ENCODE measurements around the gene C17orf78.
"Not testable (repeated sequence)": the region's sequence is repeated elsewhere in the genome, so short reads cannot be mapped to it uniquely, and the experiment has no call there.

The C17orf78 gene

DNA sequence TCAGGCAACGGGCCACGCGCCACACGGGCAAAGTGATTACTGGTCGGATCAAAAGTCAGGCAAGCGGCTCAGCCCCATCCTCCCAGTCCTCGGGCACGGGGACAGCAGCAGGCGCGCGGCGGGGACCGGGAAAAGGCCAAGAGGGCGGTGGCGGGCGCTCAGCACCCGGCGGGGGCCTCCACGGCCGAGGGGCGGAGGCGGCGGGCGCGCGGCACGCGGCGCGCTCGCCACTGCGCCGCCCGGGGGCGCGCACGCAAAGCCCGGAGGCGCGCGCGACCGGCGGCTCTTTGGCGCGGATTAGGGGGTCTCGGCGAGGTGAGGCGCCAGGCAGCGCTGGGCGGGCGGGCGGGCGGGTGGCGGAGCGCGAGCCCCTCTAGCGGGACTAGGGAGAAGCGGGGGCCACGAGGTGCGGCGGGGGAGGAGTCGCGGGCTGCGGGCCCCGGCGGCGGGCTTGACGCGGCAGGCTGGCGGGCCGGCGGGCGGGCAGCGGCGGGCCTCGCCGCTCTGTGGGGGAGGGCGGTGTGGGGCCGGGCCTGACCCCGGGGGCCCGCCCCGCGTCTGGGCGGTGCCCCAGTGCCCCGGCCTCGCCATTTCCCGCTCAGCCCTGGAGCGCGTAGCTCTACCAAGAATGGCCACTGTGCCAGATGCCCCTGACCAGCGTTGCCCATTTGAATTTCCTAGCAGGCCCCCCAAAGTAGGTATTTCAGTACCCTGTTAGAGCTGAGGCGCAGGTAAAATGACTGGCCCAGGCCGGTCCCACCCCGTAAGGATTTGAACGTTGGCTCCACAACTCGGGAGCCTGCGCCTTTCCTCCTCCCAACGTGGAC is 31.1 kb downstream of the C17orf78 start, which contains the start of the genes ACACA and TADA2A:
TSS of gene ACACA (minus strand) at position 202 of the 827 bp plus-strand sequence. CDS start 537 bp downstream, outside the sequence.
TSS of gene TADA2A (plus strand) at position 252 of the 827 bp plus-strand sequence. CDS start 4,480 bp downstream, outside the sequence.
- Histone ChIP-seq H3K4me1 (ENCODE audit: control insufficient read depth, insufficient read depth, low read length, poor library complexity, severe bottlenecking) (peaks cover 9% of the 10 kb centered on the region), H3K27ac (ENCODE audit: low read depth, low read length, severe bottlenecking) (peak within 1 kb of the TSS; percentile 81), H3K36me3 (ENCODE audit: control insufficient read depth, insufficient read depth, low read length) (peaks cover 21% of the 10 kb centered on the region), H3K9me3 (ENCODE audit: control insufficient read depth, low read length) (no peaks in the 10 kb centered on the region), H3K4me3 (ENCODE audit: extremely low read depth, insufficient read depth, low read length, poor library complexity, severe bottlenecking) (peak within 1 kb of the TSS; percentile 80)
- 0 to 2% methylated on average over 39 to 77 of the region's 98 CpGs for WGBS, 2 experiments (ENCODE audit: insufficient coverage in 2 of 2)

DNA sequence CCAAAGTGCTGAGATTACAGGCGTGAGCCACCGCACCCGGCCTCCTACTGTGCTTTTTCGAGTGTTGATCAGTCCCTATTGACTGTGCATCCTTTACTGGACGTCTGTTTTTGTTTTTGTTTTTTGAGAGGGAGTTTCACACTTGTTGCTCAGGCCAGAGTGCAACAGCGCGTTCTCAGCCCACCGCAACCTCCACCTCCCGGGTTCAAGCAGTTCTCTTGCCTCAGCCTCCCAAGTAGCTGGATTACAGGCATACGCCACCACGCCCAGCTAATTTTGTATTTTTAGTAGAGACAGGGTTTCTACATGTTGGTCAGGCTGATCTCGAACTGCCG is 32.3 kb downstream of the C17orf78 start:
- not testable (repeated sequence) for H3K4me1 ChIP-seq (ENCODE audit: control insufficient read depth, insufficient read depth, low read length, poor library complexity, severe bottlenecking); H3K4me3 ChIP-seq (ENCODE audit: extremely low read depth, insufficient read depth, low read length, poor library complexity, severe bottlenecking); H3K9me3 ChIP-seq (ENCODE audit: control insufficient read depth, low read length); H3K27ac ChIP-seq (ENCODE audit: low read depth, low read length, severe bottlenecking)
- 96 to 99% methylated on average over 12 to 13 of the region's 13 CpGs for WGBS, 2 experiments (ENCODE audit: insufficient coverage in 2 of 2)
- peaks cover 33% of the 10 kb centered on the region for H3K36me3 ChIP-seq (ENCODE audit: control insufficient read depth, insufficient read depth, low read length)

DNA sequence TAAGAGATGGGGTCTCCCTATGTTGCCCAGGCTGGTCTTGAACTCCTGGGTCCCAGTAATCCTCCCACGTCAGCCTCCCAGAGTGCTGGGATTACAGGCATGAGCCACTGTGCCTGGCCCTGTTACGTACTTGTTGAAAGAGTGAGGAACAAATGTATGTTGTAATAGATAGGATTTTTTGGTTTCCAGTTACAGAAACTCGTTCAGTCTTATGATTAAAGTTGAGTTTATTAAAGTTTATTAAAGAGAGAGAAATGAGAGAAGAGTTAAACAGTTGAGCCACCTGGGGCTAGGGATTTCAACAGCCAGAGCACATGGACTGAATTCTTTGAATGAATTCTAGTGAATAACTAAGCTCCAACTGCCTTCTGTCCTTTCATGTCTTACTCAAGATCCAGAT is 34.6 kb downstream of the C17orf78 start:
- Histone ChIP-seq H3K36me3 (ENCODE audit: control insufficient read depth, insufficient read depth, low read length) (peaks cover 54% of the 10 kb centered on the region), H3K4me3 (ENCODE audit: extremely low read depth, insufficient read depth, low read length, poor library complexity, severe bottlenecking) (no peak overlapping the region), H3K4me1 (ENCODE audit: control insufficient read depth, insufficient read depth, low read length, poor library complexity, severe bottlenecking) (peaks cover 5% of the 10 kb centered on the region), H3K9me3 (ENCODE audit: control insufficient read depth, low read length) (no peaks in the 10 kb centered on the region), H3K27ac (ENCODE audit: low read depth, low read length, severe bottlenecking) (no peak overlapping the region)
- 100% methylated on average over 2 of the region's 3 CpGs for WGBS, 2 experiments (ENCODE audit: insufficient coverage in 2 of 2)

- Histone ChIP-seq H3K36me3 (ENCODE audit: control insufficient read depth, insufficient read depth, low read length) (peaks cover 80% of the 10 kb centered on the region), H3K9me3 (ENCODE audit: control insufficient read depth, low read length) (no peaks in the 10 kb centered on the region), H3K4me3 (ENCODE audit: extremely low read depth, insufficient read depth, low read length, poor library complexity, severe bottlenecking) (no peak overlapping the region), H3K4me1 (ENCODE audit: control insufficient read depth, insufficient read depth, low read length, poor library complexity, severe bottlenecking) (no peaks in the 10 kb centered on the region), H3K27ac (ENCODE audit: low read depth, low read length, severe bottlenecking) (no peak overlapping the region)
- WGBS, 2 experiments (ENCODE audit: insufficient coverage in 2 of 2) = 92% methylated on average over 4 of the region's 7 CpGs
Observed at GRCh38 chr17:37413875-37414519, 38.2 kb downstream of the C17orf78 start.

DNA sequence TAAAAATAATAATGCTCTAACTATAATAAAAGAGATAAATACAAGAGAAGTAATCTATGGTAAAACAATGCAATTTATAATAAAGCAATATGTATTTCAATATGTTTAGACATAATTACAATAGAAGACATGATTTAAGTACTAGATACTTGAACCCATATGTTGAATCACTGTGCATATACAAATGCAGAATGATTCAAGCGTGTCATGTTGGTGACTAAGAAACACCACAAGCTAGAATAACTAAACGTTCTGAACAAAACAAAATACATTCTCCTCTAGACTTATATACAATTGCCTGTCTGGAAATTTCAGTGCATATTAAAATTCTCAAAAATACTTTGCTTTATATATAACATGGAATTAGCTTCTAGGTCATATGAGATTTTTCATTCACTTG is 42.1 kb downstream of the C17orf78 start:
- H3K4me3 ChIP-seq (ENCODE audit: extremely low read depth, insufficient read depth, low read length, poor library complexity, severe bottlenecking) = no peak overlapping the region
- H3K9me3 ChIP-seq (ENCODE audit: control insufficient read depth, low read length) = no peaks in the 10 kb centered on the region
- no peak overlapping the region for H3K27ac ChIP-seq (ENCODE audit: low read depth, low read length, severe bottlenecking)
- H3K4me1 ChIP-seq (ENCODE audit: control insufficient read depth, insufficient read depth, low read length, poor library complexity, severe bottlenecking) = no peaks in the 10 kb centered on the region
- WGBS, 2 experiments (ENCODE audit: insufficient coverage in 2 of 2) = 92% methylated on average over 2 of the region's 2 CpGs; no CpG with 5 or more reads in 1 of the 2 experiments
- H3K36me3 ChIP-seq (ENCODE audit: control insufficient read depth, insufficient read depth, low read length) = peaks cover 65% of the 10 kb centered on the region

DNA sequence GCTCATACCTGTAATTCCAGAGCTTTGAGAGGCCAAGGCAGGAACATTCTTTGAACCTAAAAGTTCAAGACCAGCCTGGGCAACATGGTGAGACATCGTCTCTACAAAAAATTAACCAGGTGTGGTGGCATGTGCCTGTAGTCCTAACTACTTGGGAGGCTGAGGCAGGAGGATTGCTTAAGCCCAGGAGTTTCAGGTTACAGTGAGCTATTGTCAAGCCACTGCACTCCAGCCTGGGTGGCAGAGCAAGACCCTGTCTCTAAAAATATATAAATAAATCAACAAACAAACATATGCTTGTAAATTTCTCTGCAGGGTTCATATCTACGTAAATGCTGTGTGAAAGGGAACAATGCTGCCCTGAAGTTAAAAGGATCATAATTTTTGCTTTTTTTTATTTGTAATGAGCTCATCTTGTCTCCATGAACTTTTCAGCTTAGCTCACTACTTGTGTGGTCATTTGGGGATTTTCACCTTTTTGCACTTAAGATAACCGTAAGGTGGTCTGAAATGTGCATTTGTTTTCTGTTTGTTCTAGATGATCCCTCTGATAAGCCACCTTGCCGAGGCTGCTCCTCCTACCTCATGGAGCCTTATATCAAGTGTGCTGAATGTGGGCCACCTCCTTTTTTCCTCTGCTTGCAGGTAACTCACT is 47.3 kb downstream of the C17orf78 start:
- Histone ChIP-seq H3K4me1 (ENCODE audit: control insufficient read depth, insufficient read depth, low read length, poor library complexity, severe bottlenecking) (no peaks in the 10 kb centered on the region), H3K36me3 (ENCODE audit: control insufficient read depth, insufficient read depth, low read length) (peaks cover 59% of the 10 kb centered on the region), H3K9me3 (ENCODE audit: control insufficient read depth, low read length) (no peaks in the 10 kb centered on the region), H3K4me3 (ENCODE audit: extremely low read depth, insufficient read depth, low read length, poor library complexity, severe bottlenecking) (no peak overlapping the region), H3K27ac (ENCODE audit: low read depth, low read length, severe bottlenecking) (no peak overlapping the region)
- WGBS, 2 experiments (ENCODE audit: insufficient coverage in 2 of 2) = 69 to 88% methylated on average over 2 to 4 of the region's 4 CpGs

DNA sequence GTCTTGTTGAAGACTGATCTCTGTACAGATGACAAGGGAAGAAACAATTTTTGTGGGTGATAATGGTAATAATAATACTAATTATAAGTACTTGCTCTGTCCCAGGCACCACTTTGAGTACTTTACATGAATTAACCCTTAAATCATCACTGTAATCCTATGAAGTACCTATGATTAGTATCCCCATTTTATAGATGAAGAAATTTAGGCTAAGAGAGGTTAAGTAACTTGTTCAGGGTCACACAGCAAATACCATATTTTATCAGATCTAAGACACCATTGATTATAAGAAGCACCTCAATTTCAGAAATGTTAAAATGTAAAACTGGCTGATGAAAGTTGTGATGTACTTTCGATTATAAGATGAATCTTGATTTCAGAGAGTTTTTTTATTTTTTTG is 49.5 kb downstream of the C17orf78 start:
- Histone ChIP-seq H3K9me3 (ENCODE audit: control insufficient read depth, low read length) (no peaks in the 10 kb centered on the region), H3K36me3 (ENCODE audit: control insufficient read depth, insufficient read depth, low read length) (peaks cover 62% of the 10 kb centered on the region), H3K4me1 (ENCODE audit: control insufficient read depth, insufficient read depth, low read length, poor library complexity, severe bottlenecking) (no peaks in the 10 kb centered on the region), H3K27ac (ENCODE audit: low read depth, low read length, severe bottlenecking) (no peak overlapping the region), H3K4me3 (ENCODE audit: extremely low read depth, insufficient read depth, low read length, poor library complexity, severe bottlenecking) (no peak overlapping the region)
- WGBS, 2 experiments (ENCODE audit: insufficient coverage in 2 of 2) = 100% methylated on average over 1 of the region's 1 CpG

GRCh38 chr17:37429039-37429438 is 53.3 kb downstream of the C17orf78 start:
- 80% methylated on average over 1 of the region's 3 CpGs; no CpG with 5 or more reads in 1 of the 2 experiments for WGBS, 2 experiments (ENCODE audit: insufficient coverage in 2 of 2)
- H3K27ac ChIP-seq (ENCODE audit: low read depth, low read length, severe bottlenecking) = no peak overlapping the region

GRCh38 chr17:37429453-37429852 is 53.7 kb downstream of the C17orf78 start:
- Histone ChIP-seq H3K4me3 (ENCODE audit: extremely low read depth, insufficient read depth, low read length, poor library complexity, severe bottlenecking) (no peak overlapping the region), H3K36me3 (ENCODE audit: control insufficient read depth, insufficient read depth, low read length) (peaks cover 58% of the 10 kb centered on the region), H3K27ac (ENCODE audit: low read depth, low read length, severe bottlenecking) (no peak overlapping the region), H3K9me3 (ENCODE audit: control insufficient read depth, low read length) (no peaks in the 10 kb centered on the region), H3K4me1 (ENCODE audit: control insufficient read depth, insufficient read depth, low read length, poor library complexity, severe bottlenecking) (no peaks in the 10 kb centered on the region)
- WGBS, 2 experiments (ENCODE audit: insufficient coverage in 2 of 2) = 67 to 83% methylated on average over 1 of the region's 1 CpG

More at GRCh38 chr17:37429039-37429438, 53.3 kb downstream of the C17orf78 start:
- Histone ChIP-seq H3K36me3 (ENCODE audit: control insufficient read depth, insufficient read depth, low read length) (peaks cover 62% of the 10 kb centered on the region), H3K4me1 (ENCODE audit: control insufficient read depth, insufficient read depth, low read length, poor library complexity, severe bottlenecking) (no peaks in the 10 kb centered on the region), H3K4me3 (ENCODE audit: extremely low read depth, insufficient read depth, low read length, poor library complexity, severe bottlenecking) (no peak overlapping the region), H3K9me3 (ENCODE audit: control insufficient read depth, low read length) (no peaks in the 10 kb centered on the region)

DNA sequence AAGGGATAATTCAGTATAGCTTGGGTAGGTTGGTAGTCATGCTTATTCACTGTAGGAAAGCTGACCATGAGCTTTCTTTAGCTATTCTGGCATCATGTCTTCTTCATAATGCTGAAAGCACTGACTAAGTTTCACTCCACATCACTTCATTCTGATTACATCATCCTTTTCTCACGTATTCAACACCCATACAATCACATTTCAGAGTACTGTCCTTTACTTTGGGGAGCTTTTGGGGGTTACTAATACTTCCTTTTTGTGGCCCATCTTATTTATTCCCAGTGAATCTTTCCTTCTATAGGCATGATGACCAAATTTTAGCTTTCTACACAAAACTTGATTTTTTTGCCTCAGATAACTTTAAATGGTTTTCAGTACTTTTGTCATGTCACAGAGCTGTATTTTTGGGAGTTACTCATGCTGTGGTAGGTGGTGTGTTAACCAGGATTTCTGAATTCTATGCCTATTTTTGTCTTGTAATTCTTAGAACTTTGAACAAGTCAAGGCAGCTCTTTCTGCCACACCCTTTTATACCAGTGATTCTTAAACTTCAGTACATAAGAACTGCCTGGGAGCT is 54.4 kb downstream of the C17orf78 start:
- WGBS, 2 experiments (ENCODE audit: insufficient coverage in 2 of 2) = 78 to 80% methylated on average over 1 of the region's 1 CpG
- peaks cover 58% of the 10 kb centered on the region for H3K36me3 ChIP-seq (ENCODE audit: control insufficient read depth, insufficient read depth, low read length)
- H3K27ac ChIP-seq (ENCODE audit: low read depth, low read length, severe bottlenecking) = no peak overlapping the region
- no peaks in the 10 kb centered on the region for H3K4me1 ChIP-seq (ENCODE audit: control insufficient read depth, insufficient read depth, low read length, poor library complexity, severe bottlenecking)
- H3K9me3 ChIP-seq (ENCODE audit: control insufficient read depth, low read length) = no peaks in the 10 kb centered on the region
- no peak overlapping the region for H3K4me3 ChIP-seq (ENCODE audit: extremely low read depth, insufficient read depth, low read length, poor library complexity, severe bottlenecking)
